Neural progenitor cell (in vitro differentiated cells): Measurements from ENCODE around the gene TSPAN5. TPM values are rescaled to one million over a fixed set of nuclear protein-coding genes. Genes with fewer than 3 reads are reported as not detected.

Experiments
- DNase-seq: peaks from one replicate; pipeline ENCODE4 v3.0.0-alpha.2; 2016; ENCODE audit warnings: low spot score
- H2AFZ ChIP-seq: fragments of 200-600 bp; sonication (generic); replicated peaks from 2 replicates; pipeline ENCODE4 v1.6.1; 2016; ENCODE audit warnings: antibody characterized with exemption
- H3F3A ChIP-seq: fragments of 200-600 bp; sonication (generic); 2 replicates; pipeline ENCODE4 v1.6.1; 2016; ENCODE audit warnings: antibody characterized with exemption, low read depth
- H3K27ac ChIP-seq: fragments of 200-600 bp; sonication (generic); 2 replicates; pipeline ENCODE4 v1.5.1; 2016; ENCODE audit warnings: mild to moderate bottlenecking
- H3K27me3 ChIP-seq: fragments of 200-600 bp; sonication (generic); 2 replicates; pipeline ENCODE4 v1.6.1; 2016; ENCODE audit warnings: mild to moderate bottlenecking, moderate library complexity
- H3K36me3 ChIP-seq: fragments of 200-600 bp; sonication (generic); 2 replicates; pipeline ENCODE4 v1.5.1; 2016
- H3K4me1 ChIP-seq: fragments of 200-600 bp; sonication (generic); 2 replicates; pipeline ENCODE4 v1.6.1; 2016; ENCODE audit warnings: mixed run types
- H3K4me2 ChIP-seq: fragments of 200-600 bp; sonication (generic); 2 replicates; pipeline ENCODE4 v1.6.1; 2016
- H3K4me3 ChIP-seq: fragments of 200-600 bp; sonication (generic); 2 replicates; pipeline ENCODE4 v1.5.1; 2016
- H3K79me2 ChIP-seq: fragments of 200-600 bp; sonication (generic); 2 replicates; pipeline ENCODE4 v1.6.1; 2016; ENCODE audit warnings: low read depth
- H3K9ac ChIP-seq: fragments of 200-600 bp; sonication (generic); 2 replicates; pipeline ENCODE4 v1.6.1; 2016
- H3K9me3 ChIP-seq: fragments of 200-600 bp; sonication (generic); 2 replicates; pipeline ENCODE4 v1.5.1; 2016; ENCODE audit warnings: low read depth
- H4K20me1 ChIP-seq: fragments of 200-600 bp; sonication (generic); 2 replicates; pipeline ENCODE4 v1.6.1; 2016; ENCODE audit warnings: low read depth
- H3K27ac Mint-ChIP-seq: 3 replicates; pipeline ENCODE4 v1.8.0; 2021; ENCODE audit warnings: mixed read lengths
- H3K27me3 Mint-ChIP-seq: 2 replicates; pipeline ENCODE4 v1.8.0; 2022; ENCODE audit warnings: low read depth, mild to moderate bottlenecking, inconsistent platforms, moderate library complexity, mixed read lengths; ENCODE audit not compliant: insufficient read depth
- H3K36me3 Mint-ChIP-seq: 3 replicates; pipeline ENCODE4 v1.8.0; 2021; ENCODE audit warnings: mixed read lengths
- H3K4me1 Mint-ChIP-seq: 3 replicates; pipeline ENCODE4 v1.8.0; 2021; ENCODE audit warnings: mixed read lengths
- H3K4me3 Mint-ChIP-seq: 3 replicates; pipeline ENCODE4 v1.8.0; 2021; ENCODE audit warnings: mild to moderate bottlenecking, moderate library complexity, mixed read lengths
- H3K9me3 Mint-ChIP-seq: 3 replicates; pipeline ENCODE4 v1.8.0; 2020; ENCODE audit warnings: mixed read lengths
- EZH2 ChIP-seq: fragments of 200-600 bp; sonication (generic); IDR thresholded peaks from 2 replicates; pipeline ENCODE4 v1.6.1; 2017; ENCODE audit warnings: antibody characterized with exemption, mild to moderate bottlenecking, moderate library complexity
- EZH2phosphoT487 ChIP-seq: fragments of 200-600 bp; sonication (generic); IDR thresholded peaks from 2 replicates; pipeline ENCODE4 v1.6.1; 2017; ENCODE audit warnings: antibody characterized with exemption
- total RNA-seq: library from RNA; depleted of rRNA; stranded (reverse); fragments of >200 nt; gene quantifications from 2 replicates; pipeline ENCODE4 v1.2.3, GENCODE V29; 2015; ENCODE audit warnings: low replicate concordance
- TF ChIP-seq, protein P1 (sequence below): fragments of 200-600 bp; sonication (generic); IDR thresholded peaks from 2 replicates; pipeline ENCODE4 v1.5.1; 2017; ENCODE audit warnings: antibody characterized with exemption, mild to moderate bottlenecking

Gene TSPAN5
- total RNA-seq, 1 donor from 2014 or later = 34.9 TPM

DNA sequence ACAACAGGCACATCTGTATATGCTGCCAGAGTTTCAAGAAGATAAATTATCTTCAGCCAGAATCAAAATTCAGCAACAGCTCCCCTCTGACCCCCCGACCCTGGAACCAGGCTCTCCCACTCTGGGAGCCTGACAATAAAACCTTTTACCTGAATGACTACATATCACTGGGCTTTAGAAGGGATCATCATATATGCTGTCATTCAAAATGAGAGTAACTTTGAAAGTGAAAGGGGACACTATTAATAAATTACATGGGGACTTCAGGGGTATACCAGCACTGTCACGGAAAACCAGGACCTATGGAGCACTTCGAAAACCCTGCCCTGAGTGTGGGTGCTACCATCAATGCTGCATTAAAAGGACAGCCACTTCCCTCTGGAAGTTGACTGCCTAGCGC lies 26.2 kb downstream of the TSPAN5 start:
- Histone ChIP-seq H3K9me3 (no peaks in the 10 kb centered on the region), H2AFZ (no peak overlapping the region), H3F3A (no peaks in the 10 kb centered on the region)

DNA sequence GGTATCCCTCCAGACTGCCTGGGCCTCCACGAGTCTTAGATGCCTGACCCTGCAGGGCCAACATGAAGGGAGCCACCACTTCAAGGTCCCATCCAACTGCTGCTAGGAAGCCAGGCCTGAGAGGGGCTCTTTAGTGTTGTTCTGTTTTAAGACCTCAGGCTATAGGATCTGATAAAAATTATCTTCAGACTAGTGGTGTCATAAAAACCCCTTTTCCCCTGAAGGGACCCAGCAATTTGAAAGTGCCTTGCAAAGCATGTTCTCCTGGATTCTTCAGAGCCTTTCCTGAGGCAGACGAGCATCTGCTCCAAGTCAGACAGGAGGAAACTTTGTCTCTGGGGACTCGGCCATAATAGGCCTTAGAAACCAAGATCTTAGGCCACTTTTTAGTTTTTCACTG lies 26.9 kb downstream of the TSPAN5 start:
- no peak for DNase-seq
- no peak for TF ChIP-seq EZH2
- TF ChIP-seq EZH2phosphoT487 = no peak
- TF ChIP-seq, protein P1, sequence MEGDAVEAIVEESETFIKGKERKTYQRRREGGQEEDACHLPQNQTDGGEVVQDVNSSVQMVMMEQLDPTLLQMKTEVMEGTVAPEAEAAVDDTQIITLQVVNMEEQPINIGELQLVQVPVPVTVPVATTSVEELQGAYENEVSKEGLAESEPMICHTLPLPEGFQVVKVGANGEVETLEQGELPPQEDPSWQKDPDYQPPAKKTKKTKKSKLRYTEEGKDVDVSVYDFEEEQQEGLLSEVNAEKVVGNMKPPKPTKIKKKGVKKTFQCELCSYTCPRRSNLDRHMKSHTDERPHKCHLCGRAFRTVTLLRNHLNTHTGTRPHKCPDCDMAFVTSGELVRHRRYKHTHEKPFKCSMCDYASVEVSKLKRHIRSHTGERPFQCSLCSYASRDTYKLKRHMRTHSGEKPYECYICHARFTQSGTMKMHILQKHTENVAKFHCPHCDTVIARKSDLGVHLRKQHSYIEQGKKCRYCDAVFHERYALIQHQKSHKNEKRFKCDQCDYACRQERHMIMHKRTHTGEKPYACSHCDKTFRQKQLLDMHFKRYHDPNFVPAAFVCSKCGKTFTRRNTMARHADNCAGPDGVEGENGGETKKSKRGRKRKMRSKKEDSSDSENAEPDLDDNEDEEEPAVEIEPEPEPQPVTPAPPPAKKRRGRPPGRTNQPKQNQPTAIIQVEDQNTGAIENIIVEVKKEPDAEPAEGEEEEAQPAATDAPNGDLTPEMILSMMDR = no peak
- Histone ChIP-seq H3K4me1 (peaks cover 16% of the 10 kb centered on the region), H3K9ac (no peak overlapping the region), H3K79me2 (peaks cover 92% of the 10 kb centered on the region), H3K27ac (no peak overlapping the region), H4K20me1 (peaks cover 10% of the 10 kb centered on the region), H3K9me3 (no peaks in the 10 kb centered on the region), H3K4me2 (no peak overlapping the region), H3K4me3 (no peak overlapping the region), H3K36me3 (no peaks in the 10 kb centered on the region), H3F3A (no peaks in the 10 kb centered on the region), H3K27me3 (no peaks in the 10 kb centered on the region), H2AFZ (no peak overlapping the region)
- H3K4me3 Mint-ChIP-seq = no peak overlapping the region
- peaks cover 25% of the 10 kb centered on the region for H3K36me3 Mint-ChIP-seq
- peaks cover 14% of the 10 kb centered on the region for H3K4me1 Mint-ChIP-seq
- H3K27me3 Mint-ChIP-seq = peaks cover 2% of the 10 kb centered on the region
- no peak overlapping the region for H3K27ac Mint-ChIP-seq
- H3K9me3 Mint-ChIP-seq = peaks cover 27% of the 10 kb centered on the region

More for the DNA sequence above, 26.2 kb downstream of the TSPAN5 start:
- H3K4me3 ChIP-seq = no peak overlapping the region
- DNase-seq = no peak
- H3K4me3 Mint-ChIP-seq = no peak overlapping the region
- no peaks in the 10 kb centered on the region for H3K36me3 ChIP-seq
- H3K79me2 ChIP-seq = peaks cover 93% of the 10 kb centered on the region
- H3K4me1 ChIP-seq = peaks cover 12% of the 10 kb centered on the region
- no peak overlapping the region for H3K27ac Mint-ChIP-seq
- H4K20me1 ChIP-seq = peaks cover 10% of the 10 kb centered on the region
- H3K9ac ChIP-seq = no peak overlapping the region
- no peaks in the 10 kb centered on the region for H3K27me3 Mint-ChIP-seq
- H3K9me3 Mint-ChIP-seq = peaks cover 21% of the 10 kb centered on the region
- H3K4me2 ChIP-seq = no peak overlapping the region
- H3K27ac ChIP-seq = no peak overlapping the region
- TF ChIP-seq EZH2phosphoT487 (no peak), EZH2 (no peak)
- peaks cover 21% of the 10 kb centered on the region for H3K36me3 Mint-ChIP-seq
- no peaks in the 10 kb centered on the region for H3K27me3 ChIP-seq
- H3K4me1 Mint-ChIP-seq = peaks cover 11% of the 10 kb centered on the region

DNA sequence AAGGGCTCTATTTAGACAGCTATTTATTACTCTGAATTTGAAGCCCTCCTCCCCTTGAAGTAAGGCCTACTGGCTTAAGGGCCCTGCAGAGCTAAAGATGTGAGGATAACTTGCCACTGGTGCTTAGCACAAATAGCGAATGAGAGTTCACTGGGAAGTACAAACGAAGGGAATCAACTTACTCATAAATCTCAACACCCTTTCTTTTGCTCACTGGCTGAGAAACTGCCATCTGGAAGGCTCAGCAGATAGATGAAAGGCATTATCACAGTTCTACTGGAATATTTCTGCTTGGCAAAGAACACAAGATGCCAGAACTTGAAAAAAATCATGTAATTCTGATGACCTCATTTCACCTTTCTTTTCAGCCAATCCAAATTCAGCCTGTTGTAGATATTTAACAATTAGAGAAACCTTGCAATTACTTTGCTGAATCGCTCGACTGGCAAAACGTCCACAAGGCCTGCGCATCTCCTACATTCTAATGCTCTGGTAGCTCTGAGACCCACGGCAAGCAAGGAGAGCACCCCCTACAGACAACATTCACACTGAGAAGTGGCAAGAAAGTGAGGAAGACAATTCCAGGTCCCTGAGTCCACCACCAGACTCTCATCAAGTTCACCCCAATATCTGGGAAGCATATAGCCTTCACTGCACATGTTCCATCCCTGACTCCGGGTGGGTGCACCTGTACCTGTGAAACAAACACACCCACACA lies 27.5 kb downstream of the TSPAN5 start:
- peaks cover 18% of the 10 kb centered on the region for H3K4me1 Mint-ChIP-seq
- H3K27ac ChIP-seq = no peak overlapping the region
- H3K4me1 ChIP-seq = peaks cover 16% of the 10 kb centered on the region

More for the DNA sequence above, 27.5 kb downstream of the TSPAN5 start:
- Histone ChIP-seq H4K20me1 (peaks cover 10% of the 10 kb centered on the region), H3K9ac (no peak overlapping the region), H2AFZ (no peak overlapping the region), H3K27me3 (no peaks in the 10 kb centered on the region), H3F3A (no peaks in the 10 kb centered on the region), H3K4me3 (no peak overlapping the region), H3K9me3 (no peaks in the 10 kb centered on the region), H3K79me2 (peaks cover 86% of the 10 kb centered on the region), H3K36me3 (no peaks in the 10 kb centered on the region), H3K4me2 (no peak overlapping the region)
- no peak for DNase-seq
- Mint-ChIP-seq H3K4me3 (no peak overlapping the region), H3K27ac (no peak overlapping the region), H3K36me3 (peaks cover 25% of the 10 kb centered on the region), H3K27me3 (peaks cover 5% of the 10 kb centered on the region), H3K9me3 (peaks cover 31% of the 10 kb centered on the region)
- TF ChIP-seq, protein P1 = peak; percentile 40
- TF ChIP-seq EZH2phosphoT487 (no peak), EZH2 (no peak)
